HG02571 (cell line): ENCODE data around the gene SORCS2.
"Not testable (repeated sequence)": the region's sequence is repeated elsewhere in the genome, so short reads cannot be mapped to it uniquely, and the experiment has no call there.

Experiments used
- ATAC-seq: cut with Tn5 transposase; IDR thresholded peaks from one replicate; pipeline ENCODE4 v1.9.1; 2021; ENCODE audit warnings: mild to moderate bottlenecking, moderate library complexity; ENCODE audit not compliant: unreplicated experiment

The SORCS2 gene

GRCh38 chr4:7559741-7560395, 367.5 kb downstream of the SORCS2 start:
- no peak for ATAC-seq

DNA sequence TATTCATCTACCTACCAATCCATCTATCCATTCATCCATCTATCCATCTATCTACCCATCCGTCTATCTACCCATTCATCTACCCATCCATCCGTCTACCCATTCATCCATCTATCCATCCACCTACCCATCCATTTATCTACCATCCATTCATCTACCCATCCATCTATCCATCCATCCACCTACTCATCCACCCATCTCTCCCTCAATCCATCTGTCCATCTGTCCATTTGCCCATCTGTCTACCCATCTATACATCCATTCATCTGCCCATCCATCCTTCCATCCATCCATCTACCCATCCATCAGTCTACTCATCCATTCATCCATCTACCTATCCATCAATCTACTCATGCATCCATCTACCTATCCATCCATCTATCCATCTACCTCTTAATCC, 369.2 kb downstream of the SORCS2 start:
- no peak for ATAC-seq

- ATAC-seq = no peak
These were observed 371.9 kb downstream of the SORCS2 start for GRCh38 chr4:7564242-7564641.

GRCh38 chr4:7565483-7565882, 373.1 kb downstream of the SORCS2 start:
- no peak for ATAC-seq

DNA sequence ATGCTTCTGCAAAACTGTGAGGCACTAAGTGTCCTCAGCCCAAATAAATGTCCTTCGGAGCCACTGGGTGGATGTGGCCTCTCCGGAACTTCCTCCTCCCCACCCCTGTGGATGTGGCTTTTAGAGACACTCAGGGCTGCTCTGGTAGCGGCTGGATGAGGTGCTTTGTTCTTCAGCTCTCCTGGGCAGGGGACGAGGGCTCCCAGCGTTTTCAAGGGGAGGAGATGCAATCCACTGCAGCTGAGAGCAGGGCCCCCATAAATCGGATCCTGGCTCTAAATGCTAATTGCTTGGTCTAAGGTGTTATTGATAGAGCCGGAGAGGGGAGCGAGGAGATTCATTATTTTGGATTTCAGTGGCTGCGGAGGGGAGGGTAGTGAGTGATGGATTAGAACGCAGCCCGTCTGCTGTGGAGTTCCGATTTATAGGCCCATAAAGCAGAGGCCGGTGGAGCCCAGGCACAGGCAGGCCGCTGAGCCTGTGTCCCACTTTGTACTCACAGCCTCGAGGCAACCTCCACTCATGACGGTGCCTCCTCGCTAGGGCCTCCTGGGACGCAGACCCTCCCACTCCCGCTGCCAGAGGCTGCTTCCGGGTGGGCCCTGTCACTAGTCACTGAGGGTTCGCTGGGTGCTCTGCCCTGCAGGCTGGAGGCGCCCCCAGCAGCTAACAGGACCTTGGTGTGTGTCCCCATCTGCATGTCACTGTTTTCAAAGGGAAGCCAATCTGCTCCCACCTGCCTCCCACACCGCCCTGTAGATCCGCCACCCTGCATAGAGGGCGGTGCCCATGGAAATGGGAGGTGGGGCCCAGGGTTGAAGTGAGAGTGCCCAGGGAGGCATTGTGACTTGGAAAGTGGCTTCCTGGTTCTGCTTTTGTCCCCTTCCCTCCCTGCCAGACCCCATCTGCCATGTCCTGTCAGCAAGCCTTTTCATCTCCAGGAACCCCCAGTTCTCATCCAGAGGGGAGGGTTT, 377.8 kb downstream of the SORCS2 start:
- no peak for ATAC-seq

DNA sequence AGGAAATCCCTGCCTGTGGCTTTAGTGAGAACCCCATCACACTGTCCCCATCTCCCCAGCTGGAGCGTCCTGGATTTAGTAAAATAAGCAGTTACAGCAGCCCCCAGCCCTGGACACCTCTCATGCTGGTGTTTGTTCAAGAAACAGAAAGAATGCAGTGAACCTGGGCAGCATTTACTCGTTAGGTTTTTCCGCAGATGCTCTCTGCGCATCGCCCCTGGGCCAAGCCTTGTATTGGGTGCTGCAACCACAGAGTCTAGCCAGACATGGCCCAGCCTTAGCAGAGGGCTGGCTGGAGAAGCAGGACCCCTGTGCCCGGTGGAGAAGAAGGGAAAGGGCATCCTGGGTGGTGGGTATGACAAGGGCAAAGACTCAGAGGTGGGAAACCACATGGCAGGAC, 378.7 kb downstream of the SORCS2 start:
- no peak for ATAC-seq

GRCh38 chr4:7571701-7572100, 379.4 kb downstream of the SORCS2 start:
- ATAC-seq = no peak

DNA sequence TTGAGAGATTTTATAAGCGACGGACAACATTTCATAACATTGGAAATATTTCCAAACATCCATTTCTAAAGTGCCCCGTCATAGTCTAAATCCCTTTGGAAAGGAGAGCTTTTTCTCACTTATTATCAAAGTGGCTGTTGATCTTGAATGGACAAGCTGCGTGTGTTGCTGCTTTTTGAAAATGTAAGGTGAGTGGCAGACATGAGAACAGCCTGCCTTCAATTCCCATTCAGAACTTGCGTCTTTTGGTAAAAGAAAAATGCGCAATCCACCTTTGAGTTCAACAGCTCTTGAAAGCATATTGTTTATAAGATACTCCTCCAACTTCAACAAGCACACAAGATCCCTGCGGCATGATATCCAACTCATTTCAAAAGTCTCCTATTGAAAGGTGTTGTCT, 380.6 kb downstream of the SORCS2 start:
- no peak for ATAC-seq

DNA sequence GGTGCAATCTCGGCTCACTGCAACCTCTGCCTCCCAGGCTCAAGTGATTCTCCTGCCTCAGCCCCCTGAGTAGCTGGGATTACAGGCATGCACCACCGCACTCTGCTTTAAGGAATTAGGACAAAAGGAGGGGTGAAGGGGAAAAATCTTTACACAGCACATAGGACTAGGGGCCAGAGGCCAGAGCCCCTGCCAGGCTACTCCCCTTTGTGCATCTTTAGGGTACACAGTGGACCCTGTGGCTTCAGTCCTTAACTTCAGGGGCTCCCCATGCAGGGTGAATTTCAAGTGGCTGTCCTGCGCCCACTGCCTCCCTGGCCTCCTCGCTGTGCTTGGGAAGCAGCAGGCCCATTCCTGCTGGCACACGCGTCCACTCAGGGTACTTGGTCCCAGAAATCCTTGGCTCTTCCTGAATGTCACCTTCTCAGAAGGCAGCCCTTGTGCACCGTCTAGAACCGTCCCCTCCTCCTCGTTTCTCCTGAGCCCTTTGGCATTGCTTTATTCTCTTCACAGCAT, 381.3 kb downstream of the SORCS2 start:
- ATAC-seq = no peak

DNA sequence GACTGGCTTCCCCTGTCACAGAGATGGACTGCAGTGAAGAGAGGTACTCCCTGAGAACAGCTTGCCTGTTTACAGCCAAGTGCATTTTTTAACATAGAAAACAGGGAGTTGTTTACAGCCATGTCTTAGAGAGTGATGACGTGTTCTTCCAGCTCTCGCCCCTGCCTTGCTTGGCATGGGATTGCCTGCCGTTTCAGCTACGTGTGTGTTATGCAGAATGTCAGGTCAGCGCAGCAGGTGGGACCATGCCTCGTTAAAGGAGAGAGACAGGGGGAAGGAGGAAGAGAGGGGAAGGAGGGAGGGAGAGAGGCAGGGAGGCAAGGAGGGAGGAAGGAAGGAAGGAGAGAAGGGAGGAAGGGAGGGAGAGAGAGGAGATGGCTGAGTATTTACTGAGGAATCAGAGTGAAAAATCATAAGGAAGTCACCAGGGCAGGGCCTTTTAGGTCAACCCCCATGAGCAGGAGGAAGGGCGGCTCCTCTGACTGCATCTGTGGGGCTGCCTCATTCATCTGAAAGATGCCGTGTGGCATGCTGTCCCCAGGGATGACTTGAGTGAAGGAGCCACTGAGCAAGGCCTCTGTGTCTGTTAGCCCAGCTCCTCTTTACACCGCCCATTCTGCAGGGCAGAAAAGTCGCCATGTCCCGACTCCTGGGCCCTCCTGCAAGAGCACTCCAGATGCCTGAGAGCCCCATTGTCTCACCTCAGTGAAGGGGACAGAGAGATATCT, 382.1 kb downstream of the SORCS2 start:
- no peak for ATAC-seq

GRCh38 chr4:7575426-7575825, 383.1 kb downstream of the SORCS2 start:
- no peak for ATAC-seq

DNA sequence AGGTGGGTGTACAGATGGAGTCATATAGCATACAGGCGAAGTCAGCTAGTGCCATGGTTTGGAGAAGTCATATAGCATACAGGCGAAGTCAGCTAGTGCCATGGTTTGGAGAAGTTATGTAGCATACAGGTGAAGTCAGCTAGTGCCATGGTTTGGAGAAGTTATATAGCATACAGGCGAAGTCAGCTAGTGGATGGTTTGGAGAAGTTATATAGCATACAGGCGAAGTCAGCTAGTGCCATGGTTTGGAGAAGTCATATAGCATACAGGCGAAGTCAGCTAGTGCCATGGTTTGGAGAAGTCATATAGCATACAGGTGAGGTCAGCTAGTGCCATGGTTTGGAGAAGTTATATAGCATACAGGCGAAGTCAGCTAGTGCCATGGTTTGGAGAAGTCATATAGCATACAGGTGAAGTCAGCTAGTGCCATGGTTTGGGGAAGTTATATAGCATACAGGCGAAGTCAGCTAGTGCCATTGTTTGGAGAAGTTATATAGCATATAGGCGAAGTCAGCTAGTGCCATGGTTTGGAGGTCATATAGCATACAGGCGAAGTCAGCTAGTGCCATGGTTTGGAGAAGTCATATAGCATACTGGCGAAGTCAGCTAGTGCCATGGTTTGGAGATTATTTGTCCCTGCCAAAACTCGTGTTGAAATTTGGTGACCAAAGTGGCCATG, 385.2 kb downstream of the SORCS2 start:
- ATAC-seq = not testable (repeated sequence)

GRCh38 chr4:7581477-7581876, 389.1 kb downstream of the SORCS2 start:
- no peak for ATAC-seq

DNA sequence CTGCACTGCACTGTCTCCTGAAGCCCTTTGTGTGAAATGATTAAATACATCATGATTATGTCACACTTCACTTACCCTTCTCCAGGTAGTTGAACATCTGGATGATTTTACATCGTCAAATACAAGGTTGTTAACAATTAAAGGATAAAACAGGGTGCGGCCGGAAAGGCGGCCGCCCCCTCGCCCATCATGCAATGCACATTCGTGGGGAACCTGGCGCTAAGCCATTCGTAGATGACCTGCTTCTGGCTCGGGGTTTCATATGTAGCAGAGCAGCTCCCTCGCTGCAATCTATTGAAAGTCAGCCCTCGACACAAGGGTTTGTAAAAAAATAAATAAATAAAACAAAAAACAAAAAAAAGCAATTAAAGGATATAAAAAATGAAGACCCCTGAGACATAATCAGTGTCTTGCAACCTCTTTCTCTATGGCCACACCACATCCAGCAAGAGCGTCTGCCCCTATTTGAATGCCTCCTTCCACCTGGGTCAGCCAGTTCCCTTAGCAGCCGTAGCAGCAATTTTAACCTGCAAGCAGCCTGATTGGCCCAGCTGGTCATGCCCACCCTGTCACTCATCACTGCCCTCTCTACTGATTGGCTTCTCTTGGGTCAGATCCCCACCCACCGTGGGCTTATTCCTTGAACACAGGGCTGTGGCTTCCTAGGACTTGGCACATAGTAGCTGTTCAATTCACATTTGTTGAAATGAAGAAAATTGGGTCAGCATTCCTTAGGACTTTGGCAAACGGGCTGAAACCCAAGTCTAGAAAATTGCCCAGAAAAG, 390.2 kb downstream of the SORCS2 start:
- no peak for ATAC-seq

DNA sequence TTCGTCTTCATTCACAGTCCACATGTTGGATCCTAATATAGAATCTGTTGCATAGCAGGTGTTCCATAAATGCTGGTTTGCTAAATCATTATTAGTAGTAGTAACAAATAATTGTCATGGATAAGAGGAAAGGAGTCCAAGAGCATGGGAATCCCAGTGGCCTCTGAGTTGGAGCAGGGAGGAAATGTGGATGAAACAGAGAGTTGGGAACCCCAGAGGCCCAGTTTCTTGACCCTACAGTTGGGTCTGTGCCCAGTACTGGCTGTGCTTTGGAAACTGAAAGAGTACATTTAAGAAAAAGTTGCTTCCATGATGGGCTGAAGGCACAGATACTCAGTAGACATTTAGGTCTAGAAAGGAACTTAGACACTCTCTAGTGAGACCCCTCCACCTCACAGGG, 391.8 kb downstream of the SORCS2 start:
- ATAC-seq = no peak

DNA sequence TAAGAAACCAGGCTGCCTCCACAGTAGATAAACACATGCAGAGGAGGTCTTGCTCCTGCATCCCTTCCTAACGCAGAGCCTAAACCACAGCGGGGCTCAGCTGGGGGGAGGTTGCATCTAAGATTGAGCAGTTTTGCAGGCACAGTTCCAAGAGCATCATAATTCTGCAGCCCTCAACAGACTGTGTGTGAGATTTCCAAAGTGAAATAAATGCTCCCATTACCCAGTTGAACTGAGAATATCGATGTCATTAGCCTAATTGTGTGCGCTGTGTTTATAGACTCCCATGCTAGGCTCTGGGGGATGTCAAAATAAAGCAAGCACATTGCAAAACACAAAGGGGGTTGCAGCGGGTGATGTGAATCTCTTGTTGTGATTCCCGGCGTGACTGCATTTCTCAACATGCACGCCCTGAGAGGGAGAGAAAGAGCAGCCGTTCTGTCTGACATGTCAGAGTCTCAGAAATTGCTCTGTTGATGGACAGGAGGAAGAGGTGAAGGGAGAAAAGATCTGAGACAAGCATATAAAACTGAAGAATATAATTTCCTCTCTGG, 392.3 kb downstream of the SORCS2 start:
- no peak for ATAC-seq

- ATAC-seq = no peak
These were observed 393.4 kb downstream of the SORCS2 start for GRCh38 chr4:7585768-7586167.

DNA sequence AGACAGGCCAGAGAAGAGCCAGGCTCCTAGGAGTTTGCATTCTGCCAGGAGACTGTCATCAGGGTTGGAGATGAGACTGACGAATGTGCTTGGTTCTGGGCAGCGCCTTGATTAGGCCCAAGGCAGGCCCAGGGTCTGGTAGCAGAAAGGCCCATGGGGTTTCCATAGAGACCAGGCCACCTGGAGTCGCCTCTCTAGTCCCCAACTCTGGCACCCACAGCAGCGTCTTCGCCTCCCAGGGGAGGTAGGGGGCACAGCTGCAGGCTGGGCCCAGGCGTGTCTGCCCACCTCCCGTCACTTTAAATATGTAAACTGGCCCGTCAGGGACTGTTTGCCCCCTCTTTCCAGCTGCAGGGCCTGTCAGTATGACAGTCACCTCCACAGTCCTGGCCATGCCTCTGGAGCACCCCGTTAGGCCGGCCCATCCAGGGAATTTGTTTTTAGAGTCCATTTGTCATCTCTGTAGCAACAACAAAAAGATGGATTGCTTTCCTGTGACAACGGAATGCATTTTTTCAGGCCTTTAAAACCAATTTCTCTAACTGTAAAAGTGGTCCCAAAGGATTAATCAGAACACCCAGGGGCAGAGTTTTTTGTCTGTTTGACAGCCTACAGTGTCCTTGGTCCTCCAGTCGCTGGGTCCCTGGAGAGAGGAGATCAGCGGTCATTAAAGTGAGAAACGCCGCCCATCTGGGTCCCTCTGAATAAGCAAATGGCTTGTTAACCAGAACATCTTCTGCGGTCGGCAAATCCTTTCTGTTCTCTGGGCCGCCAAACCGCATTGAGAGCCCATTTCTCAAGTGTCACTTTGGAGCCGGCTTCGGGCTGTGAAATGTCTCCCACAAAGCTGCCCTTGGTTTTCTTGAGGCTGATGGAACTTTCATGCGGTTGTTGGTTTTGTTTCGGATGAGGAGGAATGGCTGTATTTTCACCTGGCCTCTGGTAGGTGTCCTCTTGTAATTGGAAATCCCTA, 395.4 kb downstream of the SORCS2 start:
- ATAC-seq = no peak

- no peak for ATAC-seq
These were observed 397.9 kb downstream of the SORCS2 start for GRCh38 chr4:7590189-7590588.
